Common myeloid progenitor, CD34-positive (primary cell): ENCODE results near the gene CKM.

Experiments
- CTCF ChIA-PET: fragments of 350-600 bp; sonication (Branson Sonifier 250); formaldehyde crosslinking; loops from one replicate; lab custom pipeline; 2021; ENCODE audit warnings: antibody characterized with exemption; lab: Charles Lee
- POLR2A ChIA-PET: fragments of 350-600 bp; sonication (Branson Sonifier 250); formaldehyde crosslinking; loops from one replicate; lab custom pipeline; 2021; ENCODE audit warnings: antibody characterized with exemption; lab: Charles Lee
- DNase-seq, 3 donors: peaks; one replicate each; pipeline versions ENCODE4 v3.0.0 to v3.0.0-alpha.2; 2013
- H3K27ac ChIP-seq, 2 experiments: 1 replicate in 1 of 2; 2 replicates in 1 of 2; pipeline ENCODE4 v1.7.0; 2013; ENCODE audit warnings: inconsistent platforms in 2 of 2, low read length in 2 of 2, mild to moderate bottlenecking in 2 of 2, low read depth in 1 of 2, moderate library complexity in 1 of 2; ENCODE audit not compliant: severe bottlenecking in 2 of 2, insufficient read depth in 1 of 2, poor library complexity in 1 of 2
- H3K27me3 ChIP-seq, 5 experiments: replicated peaks in 2 of 5; 1 replicate in 3 of 5; 2 replicates in 2 of 5; pipeline versions ENCODE4 v1.6.1 to v1.7.0; 2013; ENCODE audit warnings: low read length in 4 of 5, mild to moderate bottlenecking in 2 of 5, moderate library complexity in 2 of 5, inconsistent platforms in 1 of 5; ENCODE audit not compliant: insufficient read depth in 5 of 5, control insufficient read depth in 4 of 5
- H3K36me3 ChIP-seq, 4 experiments: 1 replicate in 2 of 4; 2 replicates in 2 of 4; pipeline versions ENCODE4 v1.6.1 to v1.7.0; 2013; ENCODE audit warnings: low read length in 3 of 4, control low read depth in 1 of 4, mild to moderate bottlenecking in 1 of 4; ENCODE audit not compliant: control insufficient read depth in 4 of 4, insufficient read depth in 4 of 4
- H3K4me1 ChIP-seq, 4 experiments: 1 replicate in 3 of 4; 2 replicates in 1 of 4; pipeline versions ENCODE4 v1.6.1 to v1.7.1; 2013; ENCODE audit warnings: low read length in 3 of 4, mild to moderate bottlenecking in 3 of 4, control low read depth in 1 of 4, inconsistent platforms in 1 of 4, moderate library complexity in 1 of 4; ENCODE audit not compliant: control insufficient read depth in 4 of 4, insufficient read depth in 4 of 4; ENCODE audit errors: control extremely low read depth in 1 of 4
- H3K4me3 ChIP-seq, 7 experiments: 1 replicate in 4 of 7; 2 replicates in 3 of 7; pipeline versions ENCODE4 v1.5.1 to v1.7.0; 2013; ENCODE audit warnings: mild to moderate bottlenecking in 7 of 7, low read length in 6 of 7, moderate library complexity in 6 of 7, inconsistent platforms in 2 of 7, low read depth in 2 of 7, control low read depth in 1 of 7; ENCODE audit not compliant: insufficient read depth in 4 of 7, control insufficient read depth in 1 of 7; ENCODE audit errors: extremely low read depth in 1 of 7
- H3K9me3 ChIP-seq, 5 experiments: 1 replicate in 4 of 5; 2 replicates in 1 of 5; pipeline versions ENCODE4 v1.6.1 to v1.7.1; 2013; ENCODE audit warnings: low read length in 4 of 5, mild to moderate bottlenecking in 2 of 5, inconsistent platforms in 1 of 5, low read depth in 1 of 5, moderate library complexity in 1 of 5; ENCODE audit not compliant: control insufficient read depth in 4 of 5, insufficient read depth in 2 of 5; ENCODE audit errors: control extremely low read depth in 1 of 5
- WGBS: methylation state at CpG from one replicate; pipeline ENCODE4 v1.1.5; 2013; ENCODE audit not compliant: insufficient coverage; 5-methylcytosine and 5-hydroxymethylcytosine counted together

CKM gene

DNA sequence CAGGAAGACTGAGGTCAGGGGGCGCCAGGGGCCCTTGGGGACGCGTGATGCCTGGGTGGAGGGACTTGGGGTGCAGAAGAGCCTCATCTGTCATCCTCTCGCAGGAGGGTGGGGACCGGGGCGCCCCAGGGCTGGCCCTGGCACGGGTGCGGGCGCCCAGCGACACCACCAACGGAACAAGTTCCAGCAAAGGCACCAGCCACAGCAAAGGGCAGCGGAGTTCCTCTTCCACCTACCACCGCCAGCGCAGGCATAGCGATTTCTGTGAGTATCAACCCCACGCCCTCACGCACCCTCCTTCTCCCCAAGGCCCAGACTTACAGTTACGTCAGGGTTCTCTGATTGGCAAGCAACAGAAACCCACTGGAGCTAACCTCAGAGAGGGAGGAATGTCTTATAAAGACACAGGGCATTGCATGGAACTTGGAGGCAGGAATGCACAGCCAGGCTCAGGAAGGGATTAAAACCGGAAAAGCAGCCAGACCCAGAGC, 42.2 kb downstream of the CKM start:
- Histone ChIP-seq H3K36me3 (peaks cover 3 to 50% (median 17%) of the 10 kb centered on the region in 4 experiments), H3K27me3 (no peaks in the 10 kb centered on the region), H3K4me1 (peaks cover 0 to 2% (median 0%) of the 10 kb centered on the region in 4 experiments), H3K27ac (no peak overlapping the region), H3K9me3 (peaks cover 0 to 6% (median 0%) of the 10 kb centered on the region in 5 experiments), H3K4me3 (no peak overlapping the region)
- ChIA-PET CTCF (interaction anchor here (0.6 kb wide), 1 partner anchor 105 kb away, joined by 4 read pairs; no protein-coding TSS in a partner anchor), POLR2A (no interaction called here)
- peak in 1 of 3 donors; percentile 11 for DNase-seq
- 97% methylated on average over 17 of the region's 19 CpGs for WGBS

DNA sequence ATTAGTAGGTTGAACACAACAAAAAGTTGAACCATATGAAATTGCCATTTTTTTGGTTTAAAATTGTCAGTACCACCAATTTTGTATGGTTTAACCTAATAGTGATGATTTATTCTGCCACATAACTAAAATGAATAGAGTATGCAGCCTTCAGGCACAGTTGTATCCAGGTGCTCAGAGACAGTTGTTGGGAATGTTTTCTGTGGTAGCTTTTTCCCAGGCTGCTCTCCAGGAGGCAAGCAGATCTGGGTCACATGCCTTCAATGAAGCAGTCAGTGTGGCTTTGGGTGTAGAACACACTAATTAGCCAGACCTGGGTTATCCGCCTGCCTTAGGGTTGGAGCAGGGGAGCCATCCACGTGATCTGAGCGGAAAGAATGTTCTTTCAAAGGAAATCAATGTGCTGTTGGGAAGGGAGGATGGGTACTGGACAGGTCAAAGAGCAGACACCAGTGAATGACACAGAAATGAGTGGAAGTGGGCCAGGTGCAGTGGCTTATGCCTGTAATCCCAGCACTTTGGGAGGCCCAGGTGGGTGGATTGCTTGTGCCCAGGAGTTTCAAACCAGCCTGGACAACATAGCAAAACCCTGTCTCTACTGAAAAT, 43.0 kb downstream of the CKM start:
- Histone ChIP-seq H3K27ac (no peak overlapping the region), H3K4me3 (no peak overlapping the region), H3K9me3 (peaks cover 0 to 5% (median 0%) of the 10 kb centered on the region in 5 experiments), H3K4me1 (peaks cover 0 to 2% (median 0%) of the 10 kb centered on the region in 4 experiments), H3K36me3 (peaks cover 3 to 49% (median 17%) of the 10 kb centered on the region in 4 experiments), H3K27me3 (no peaks in the 10 kb centered on the region)
- no peak for DNase-seq
- 91% methylated on average over 3 of the region's 3 CpGs for WGBS
- ChIA-PET POLR2A (no interaction called here), CTCF (no interaction called here)

DNA sequence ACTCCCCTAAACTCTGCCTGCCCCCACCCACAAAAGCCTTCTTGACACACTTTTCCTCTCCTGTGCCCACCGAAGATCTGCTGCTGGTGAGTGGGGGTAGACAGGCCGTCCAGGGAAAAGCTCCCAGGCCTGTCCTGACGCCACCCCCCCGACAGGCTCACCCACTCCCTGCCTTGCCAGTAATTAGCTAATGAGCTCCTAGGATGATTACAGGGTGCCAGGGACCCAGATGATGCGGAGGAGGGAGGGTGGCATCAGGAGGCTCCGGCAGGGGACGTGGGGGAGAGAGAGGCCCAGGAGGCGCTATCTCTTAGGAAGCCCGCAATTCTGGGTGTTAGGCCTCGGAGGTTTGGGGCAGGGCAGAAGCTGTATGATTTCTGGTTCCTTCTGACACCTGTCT, 44.6 kb downstream of the CKM start:
- Histone ChIP-seq H3K27me3 (no peaks in the 10 kb centered on the region), H3K4me3 (no peak overlapping the region), H3K36me3 (peaks cover 4 to 54% (median 25%) of the 10 kb centered on the region in 4 experiments), H3K4me1 (no peaks in the 10 kb centered on the region), H3K9me3 (no peaks in the 10 kb centered on the region), H3K27ac (no peak overlapping the region)
- DNase-seq, result no peak
- POLR2A ChIA-PET, result no interaction called here
- 96% methylated on average over 9 of the region's 10 CpGs for WGBS
- CTCF ChIA-PET, result interaction anchor here (1.3 kb wide), 1 partner anchor 11 kb away, joined by 3 read pairs; no protein-coding TSS in a partner anchor

DNA sequence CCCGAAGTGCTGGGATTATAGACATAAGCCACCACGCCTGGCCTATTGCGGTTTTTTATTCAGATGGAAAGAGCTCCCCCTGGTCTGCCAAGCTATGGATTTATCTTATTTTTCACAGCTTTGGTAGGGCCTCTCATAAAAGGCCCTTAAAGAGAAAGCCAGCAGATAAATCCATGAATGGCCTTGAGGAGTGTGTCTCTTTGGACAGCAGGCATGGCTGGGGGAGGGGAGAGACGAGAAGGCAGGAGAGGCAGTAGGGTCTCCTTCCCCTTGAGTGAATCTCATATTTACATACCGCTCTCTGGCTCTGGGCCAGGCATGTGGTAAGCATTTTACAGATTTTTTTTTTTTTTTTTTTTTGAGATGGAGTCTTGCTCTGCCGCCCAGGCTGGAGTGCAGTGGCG, 46.4 kb downstream of the CKM start:
- POLR2A ChIA-PET, result no interaction called here
- CTCF ChIA-PET, result no interaction called here
- Histone ChIP-seq H3K9me3 (no peaks in the 10 kb centered on the region), H3K36me3 (peaks cover 9 to 63% (median 30%) of the 10 kb centered on the region in 4 experiments), H3K27me3 (no peaks in the 10 kb centered on the region), H3K4me3 (no peak overlapping the region), H3K4me1 (no peaks in the 10 kb centered on the region), H3K27ac (no peak overlapping the region)
- peak in 1 of 3 donors; percentile 14 for DNase-seq
- WGBS, result 100% methylated on average over 3 of the region's 7 CpGs

DNA sequence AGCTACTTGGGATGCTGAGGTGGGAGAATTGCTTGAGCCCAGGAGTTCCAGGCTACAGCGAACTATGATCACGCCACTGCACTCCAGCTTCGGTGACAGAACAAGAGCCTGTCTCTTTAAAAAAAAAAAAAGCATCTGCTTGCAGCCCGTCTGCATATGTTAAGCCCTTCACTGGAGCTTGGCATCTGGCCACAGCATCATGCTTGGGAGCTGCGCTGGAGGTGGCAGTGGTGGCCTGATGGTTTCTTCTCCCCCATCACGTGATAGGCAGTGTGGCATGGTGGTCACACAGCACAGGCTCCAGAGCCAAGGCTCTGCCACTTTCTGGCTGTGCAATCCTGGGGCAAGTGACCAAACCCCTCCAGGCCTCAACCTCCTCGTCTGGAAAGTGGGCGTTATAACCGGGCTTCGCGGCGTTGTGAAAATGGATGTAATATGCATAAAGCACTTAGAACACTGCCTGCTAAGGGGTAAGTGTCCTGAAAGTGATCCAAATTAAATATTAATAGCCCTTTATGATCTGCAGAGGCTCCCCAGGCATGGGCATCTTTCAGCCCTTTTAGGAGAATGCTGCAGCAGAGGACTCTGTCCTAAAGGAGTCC, 47.2 kb downstream of the CKM start:
- POLR2A ChIA-PET, result no interaction called here
- CTCF ChIA-PET, result no interaction called here
- H3K27me3 ChIP-seq, result no peaks in the 10 kb centered on the region
- no peak overlapping the region for H3K27ac ChIP-seq
- peaks cover 10 to 61% (median 30%) of the 10 kb centered on the region in 4 experiments for H3K36me3 ChIP-seq
- WGBS, result 90% methylated on average over 11 of the region's 12 CpGs
- DNase-seq, result no peak
- H3K4me1 ChIP-seq, result no peaks in the 10 kb centered on the region
- no peaks in the 10 kb centered on the region for H3K9me3 ChIP-seq
- H3K4me3 ChIP-seq, result no peak overlapping the region

DNA sequence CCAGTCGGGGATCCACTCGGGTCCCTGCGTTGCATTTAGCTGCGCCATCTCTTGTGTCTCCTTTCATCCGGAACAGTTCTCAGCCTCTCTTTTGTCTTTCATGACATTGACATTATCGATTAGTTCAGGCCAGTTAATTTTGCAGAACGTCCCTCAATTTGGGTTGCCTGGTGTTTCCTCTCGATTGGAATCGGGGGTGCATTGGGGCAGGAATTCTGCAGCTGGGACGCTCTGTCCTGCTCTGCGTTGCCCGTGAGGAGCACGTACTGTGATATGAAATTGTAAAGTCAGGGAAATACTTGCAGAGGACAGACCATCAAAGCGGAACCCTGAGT, 49.2 kb downstream of the CKM start:
- H3K27me3 ChIP-seq, result no peaks in the 10 kb centered on the region
- H3K36me3 ChIP-seq, result peaks cover 8 to 53% (median 32%) of the 10 kb centered on the region in 4 experiments
- no peak overlapping the region for H3K4me3 ChIP-seq
- no peaks in the 10 kb centered on the region for H3K9me3 ChIP-seq
- WGBS, result over 99% methylated on average over 14 of the region's 14 CpGs
- no peaks in the 10 kb centered on the region for H3K4me1 ChIP-seq
- DNase-seq, result no peak
- CTCF ChIA-PET, result no interaction called here
- POLR2A ChIA-PET, result no interaction called here
- H3K27ac ChIP-seq, result no peak overlapping the region

DNA sequence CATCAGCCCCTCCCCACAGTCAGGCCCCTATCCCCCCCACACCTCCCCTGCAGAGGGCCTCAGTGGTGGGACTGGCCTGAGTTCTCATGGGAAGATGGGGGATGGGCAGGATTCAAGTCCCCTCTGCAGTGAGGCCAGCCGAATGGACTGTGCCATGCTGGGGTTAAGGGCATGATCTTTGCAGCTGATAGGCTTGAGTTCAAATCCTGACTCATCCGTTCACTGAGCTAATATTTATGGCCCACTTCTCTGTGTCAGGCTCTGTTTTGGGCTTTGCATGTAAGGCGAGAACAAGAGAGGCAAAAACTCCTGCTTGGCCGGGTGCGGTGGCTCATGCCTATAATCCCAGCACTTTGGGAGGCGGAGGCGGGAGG, 51.0 kb downstream of the CKM start:
- ChIA-PET POLR2A (no interaction called here), CTCF (no interaction called here)

More for the DNA sequence above, 51.0 kb downstream of the CKM start:
- Histone ChIP-seq H3K9me3 (no peaks in the 10 kb centered on the region), H3K27ac (no peak overlapping the region), H3K36me3 (peaks cover 8 to 50% (median 28%) of the 10 kb centered on the region in 4 experiments), H3K27me3 (no peaks in the 10 kb centered on the region), H3K4me3 (no peak overlapping the region), H3K4me1 (no peaks in the 10 kb centered on the region)
- 84% methylated on average over 7 of the region's 7 CpGs for WGBS
- no peak for DNase-seq
